Mesothelial cell of epicardium (in vitro differentiated cells): ENCODE data around the gene CDRT15. TPM values are rescaled to one million over a fixed set of nuclear protein-coding genes. Genes with fewer than 3 reads are reported as not detected.
"Not testable (repeated sequence)": the region's sequence is repeated elsewhere in the genome, so short reads cannot be mapped to it uniquely, and the experiment has no call there.

Experiments used
- DNase-seq, 2 experiments: peaks; one replicate each; pipeline ENCODE4 v3.0.0; 2021; ENCODE audit warnings: low spot score in 2 of 2; ENCODE audit not compliant: unreplicated experiment in 2 of 2
- H3K27ac Mint-ChIP-seq: 2 replicates; pipeline ENCODE4 v1.8.0; 2021; ENCODE audit warnings: mixed read lengths
- H3K27me3 Mint-ChIP-seq: 2 replicates; pipeline ENCODE4 v1.8.0; 2021; ENCODE audit warnings: low read depth, mixed read lengths
- H3K36me3 Mint-ChIP-seq: 2 replicates; pipeline ENCODE4 v1.8.0; 2021; ENCODE audit warnings: mixed read lengths
- H3K4me1 Mint-ChIP-seq: 2 replicates; pipeline ENCODE4 v1.8.0; 2021; ENCODE audit warnings: mixed read lengths
- H3K4me3 Mint-ChIP-seq: 2 replicates; pipeline ENCODE4 v1.8.0; 2021; ENCODE audit warnings: mild to moderate bottlenecking, moderate library complexity, mixed read lengths
- H3K9me3 Mint-ChIP-seq: 2 replicates; pipeline ENCODE4 v1.8.0; 2021; ENCODE audit warnings: mixed read lengths
- CTCF ChIP-seq: fragments of 200-600 bp; sonication (generic); IDR thresholded peaks from one replicate; pipeline ENCODE4 v1.5.0; 2021; ENCODE audit warnings: antibody characterized with exemption; ENCODE audit not compliant: unreplicated experiment
- total RNA-seq: library from RNA; stranded (reverse); gene quantifications from 3 replicates; pipeline ENCODE4 v1.2.1, GENCODE V29; 2021

CDRT15 gene
- total RNA-seq, 1 donor from 2014 or later = not detected

DNA sequence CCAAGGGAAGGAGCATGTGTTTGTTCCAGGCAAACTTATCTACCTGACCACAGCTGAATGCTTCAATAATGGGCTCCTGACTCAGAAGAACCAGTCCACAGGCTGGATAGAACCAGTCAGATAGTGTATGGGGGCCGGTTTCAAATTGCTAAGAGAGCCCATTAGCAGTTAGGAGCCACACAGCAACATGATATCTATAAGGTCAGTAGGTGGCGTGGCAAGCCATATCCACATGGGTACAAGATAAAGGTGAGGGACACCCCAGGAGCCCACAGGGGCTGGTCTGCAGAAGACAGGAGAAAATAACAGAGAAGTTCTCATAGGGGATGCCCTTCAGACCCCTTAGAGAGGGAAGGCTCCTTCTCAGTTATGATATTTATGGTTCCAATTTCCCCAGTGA lies 31.6 kb upstream of the CDRT15 start:
- Mint-ChIP-seq H3K36me3 (no peaks in the 10 kb centered on the region), H3K27ac (no peak overlapping the region), H3K4me3 (no peak overlapping the region), H3K27me3 (peaks cover 49% of the 10 kb centered on the region), H3K4me1 (no peaks in the 10 kb centered on the region), H3K9me3 (peaks cover 6% of the 10 kb centered on the region)
- TF ChIP-seq CTCF = no peak
- DNase-seq = no peak

GRCh38 chr17:14261406-14261805 lies 24.7 kb upstream of the CDRT15 start:
- DNase-seq = no peak
- Mint-ChIP-seq H3K4me1 (no peaks in the 10 kb centered on the region), H3K27me3 (peaks cover 34% of the 10 kb centered on the region), H3K9me3 (no peaks in the 10 kb centered on the region), H3K4me3 (no peak overlapping the region), H3K36me3 (no peaks in the 10 kb centered on the region), H3K27ac (no peak overlapping the region)
- no peak for TF ChIP-seq CTCF

- H3K36me3 Mint-ChIP-seq = no peaks in the 10 kb centered on the region
- no peaks in the 10 kb centered on the region for H3K4me1 Mint-ChIP-seq
- no peak for TF ChIP-seq CTCF
- H3K27me3 Mint-ChIP-seq = peaks cover 5% of the 10 kb centered on the region
- no peak for DNase-seq
- H3K9me3 Mint-ChIP-seq = no peaks in the 10 kb centered on the region
- H3K4me3 Mint-ChIP-seq = no peak overlapping the region
- no peak overlapping the region for H3K27ac Mint-ChIP-seq
Observed at GRCh38 chr17:14245629-14246028, 9.0 kb upstream of the CDRT15 start.

- no peak overlapping the region for H3K4me3 Mint-ChIP-seq
- peaks cover 5% of the 10 kb centered on the region for H3K27me3 Mint-ChIP-seq
- H3K27ac Mint-ChIP-seq = no peak overlapping the region
Observed at GRCh38 chr17:14245002-14245401, 8.3 kb upstream of the CDRT15 start.

GRCh38 chr17:14239271-14239670 lies 2.6 kb upstream of the CDRT15 start:
- not testable (repeated sequence) for H3K4me1 Mint-ChIP-seq, H3K27ac Mint-ChIP-seq, H3K36me3 Mint-ChIP-seq, H3K27me3 Mint-ChIP-seq, H3K4me3 Mint-ChIP-seq, H3K9me3 Mint-ChIP-seq, DNase-seq

More at GRCh38 chr17:14245002-14245401, 8.3 kb upstream of the CDRT15 start:
- DNase-seq = no peak
- Mint-ChIP-seq H3K4me1 (no peaks in the 10 kb centered on the region), H3K9me3 (no peaks in the 10 kb centered on the region), H3K36me3 (no peaks in the 10 kb centered on the region)
- no peak for TF ChIP-seq CTCF

- peaks cover 16% of the 10 kb centered on the region for H3K27me3 Mint-ChIP-seq
- H3K27ac Mint-ChIP-seq, H3K4me3 Mint-ChIP-seq, H3K4me1 Mint-ChIP-seq, DNase-seq, H3K36me3 Mint-ChIP-seq, H3K9me3 Mint-ChIP-seq: not testable (repeated sequence)
Observed at GRCh38 chr17:14236032-14236431, 630 bp downstream of the CDRT15 start.

- not testable (repeated sequence) for H3K36me3 Mint-ChIP-seq, H3K4me1 Mint-ChIP-seq, H3K4me3 Mint-ChIP-seq, H3K9me3 Mint-ChIP-seq, DNase-seq, H3K27ac Mint-ChIP-seq
- peaks cover 17% of the 10 kb centered on the region for H3K27me3 Mint-ChIP-seq
Observed at GRCh38 chr17:14235047-14235446, 1.6 kb downstream of the CDRT15 start.

- DNase-seq, H3K4me3 Mint-ChIP-seq, H3K4me1 Mint-ChIP-seq, H3K9me3 Mint-ChIP-seq, H3K36me3 Mint-ChIP-seq, H3K27ac Mint-ChIP-seq: not testable (repeated sequence)
- H3K27me3 Mint-ChIP-seq = peaks cover 51% of the 10 kb centered on the region
Observed at GRCh38 chr17:14231187-14231586, 5.5 kb downstream of the CDRT15 start.
